Measurements from ENCODE around the gene IQCN. TPM values are rescaled to one million over a fixed set of nuclear protein-coding genes. Genes with fewer than 3 reads are reported as not detected.

IQCN gene, protein sequence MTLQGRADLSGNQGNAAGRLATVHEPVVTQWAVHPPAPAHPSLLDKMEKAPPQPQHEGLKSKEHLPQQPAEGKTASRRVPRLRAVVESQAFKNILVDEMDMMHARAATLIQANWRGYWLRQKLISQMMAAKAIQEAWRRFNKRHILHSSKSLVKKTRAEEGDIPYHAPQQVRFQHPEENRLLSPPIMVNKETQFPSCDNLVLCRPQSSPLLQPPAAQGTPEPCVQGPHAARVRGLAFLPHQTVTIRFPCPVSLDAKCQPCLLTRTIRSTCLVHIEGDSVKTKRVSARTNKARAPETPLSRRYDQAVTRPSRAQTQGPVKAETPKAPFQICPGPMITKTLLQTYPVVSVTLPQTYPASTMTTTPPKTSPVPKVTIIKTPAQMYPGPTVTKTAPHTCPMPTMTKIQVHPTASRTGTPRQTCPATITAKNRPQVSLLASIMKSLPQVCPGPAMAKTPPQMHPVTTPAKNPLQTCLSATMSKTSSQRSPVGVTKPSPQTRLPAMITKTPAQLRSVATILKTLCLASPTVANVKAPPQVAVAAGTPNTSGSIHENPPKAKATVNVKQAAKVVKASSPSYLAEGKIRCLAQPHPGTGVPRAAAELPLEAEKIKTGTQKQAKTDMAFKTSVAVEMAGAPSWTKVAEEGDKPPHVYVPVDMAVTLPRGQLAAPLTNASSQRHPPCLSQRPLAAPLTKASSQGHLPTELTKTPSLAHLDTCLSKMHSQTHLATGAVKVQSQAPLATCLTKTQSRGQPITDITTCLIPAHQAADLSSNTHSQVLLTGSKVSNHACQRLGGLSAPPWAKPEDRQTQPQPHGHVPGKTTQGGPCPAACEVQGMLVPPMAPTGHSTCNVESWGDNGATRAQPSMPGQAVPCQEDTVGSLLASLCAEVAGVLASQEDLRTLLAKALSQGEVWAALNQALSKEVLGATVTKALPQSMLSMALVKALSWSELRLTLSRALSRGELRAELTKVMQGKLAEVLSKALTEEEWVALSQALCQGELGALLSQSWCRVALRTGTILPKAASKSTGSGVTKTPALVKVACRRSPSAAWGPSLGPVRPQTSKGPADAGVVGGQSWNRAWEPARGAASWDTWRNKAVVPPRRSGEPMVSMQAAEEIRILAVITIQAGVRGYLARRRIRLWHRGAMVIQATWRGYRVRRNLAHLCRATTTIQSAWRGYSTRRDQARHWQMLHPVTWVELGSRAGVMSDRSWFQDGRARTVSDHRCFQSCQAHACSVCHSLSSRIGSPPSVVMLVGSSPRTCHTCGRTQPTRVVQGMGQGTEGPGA (N-terminal part only)
- total RNA-seq, result 2.0 TPM in 1 of 2 replicates, not detected in the other

DNA sequence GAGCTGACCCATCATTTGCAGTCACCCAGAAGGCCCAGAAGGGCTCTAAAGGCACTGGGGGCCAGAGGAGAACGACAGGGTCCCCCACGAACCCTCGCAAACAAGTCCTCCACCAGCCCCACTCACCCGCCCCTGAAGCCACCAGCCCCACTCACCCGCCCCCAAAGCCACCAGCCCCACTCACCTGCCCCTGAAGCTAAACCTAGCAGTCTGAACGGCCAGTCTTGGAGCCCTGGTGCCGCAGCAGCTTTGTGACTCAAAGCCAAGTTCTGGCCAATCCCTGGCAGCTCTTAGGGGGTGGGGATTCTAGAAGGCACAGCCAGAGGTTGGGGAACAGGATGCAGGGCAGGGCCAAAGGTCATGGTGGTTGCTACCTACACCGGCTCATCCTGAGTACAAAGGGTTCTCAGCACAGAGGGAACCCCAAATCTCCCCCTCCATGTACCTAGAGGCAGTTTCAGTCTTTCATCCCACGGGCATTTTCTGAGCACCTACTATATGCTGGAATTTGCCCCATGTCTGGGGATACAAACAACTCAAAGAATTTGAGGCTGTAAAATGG lies at the start of gene IQCN:
TSS of gene IQCN (minus strand) at position 234 of the 562 bp plus-strand sequence. CDS start 4,974 bp downstream, outside the sequence.

DNA sequence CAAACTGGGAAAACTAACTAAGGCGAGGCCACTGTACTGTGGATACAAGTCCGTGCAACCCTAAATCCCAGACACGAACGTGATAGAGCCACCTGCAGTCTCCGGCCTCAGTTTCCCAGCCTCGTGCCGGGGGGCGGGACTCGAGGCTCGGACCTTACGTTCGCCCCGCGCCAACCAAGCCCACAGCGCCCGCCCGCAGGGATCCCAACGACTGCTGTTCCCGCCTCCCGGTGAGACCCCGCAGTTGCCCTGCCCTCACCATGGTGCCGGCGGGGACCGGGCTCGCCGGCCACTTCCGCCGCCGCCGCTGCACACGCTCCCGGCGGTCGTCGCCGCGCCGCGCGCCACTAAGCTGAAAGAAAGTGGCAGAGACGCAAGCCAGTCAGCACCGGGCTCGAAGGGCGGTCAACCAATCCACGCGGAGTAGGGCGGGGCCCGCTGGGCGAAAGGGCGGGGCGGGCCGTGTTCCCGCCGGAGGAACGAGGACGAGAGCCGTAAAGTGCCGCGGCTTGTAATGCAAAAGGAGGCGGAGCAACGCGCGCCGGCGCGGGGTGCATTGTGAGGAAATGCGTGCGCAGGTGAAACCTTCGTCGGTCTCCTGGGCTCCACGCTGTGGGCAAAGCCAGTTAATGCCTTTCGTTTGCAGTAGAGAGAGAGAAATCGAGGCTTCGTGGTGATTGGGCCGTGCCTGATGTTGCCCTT lies 48.7 kb upstream of the IQCN start, which contains the start of gene LSM4:
TSS of gene LSM4 (minus strand) at position 318 of the 702 bp plus-strand sequence. CDS start at position 262, 56 bp downstream.

DNA sequence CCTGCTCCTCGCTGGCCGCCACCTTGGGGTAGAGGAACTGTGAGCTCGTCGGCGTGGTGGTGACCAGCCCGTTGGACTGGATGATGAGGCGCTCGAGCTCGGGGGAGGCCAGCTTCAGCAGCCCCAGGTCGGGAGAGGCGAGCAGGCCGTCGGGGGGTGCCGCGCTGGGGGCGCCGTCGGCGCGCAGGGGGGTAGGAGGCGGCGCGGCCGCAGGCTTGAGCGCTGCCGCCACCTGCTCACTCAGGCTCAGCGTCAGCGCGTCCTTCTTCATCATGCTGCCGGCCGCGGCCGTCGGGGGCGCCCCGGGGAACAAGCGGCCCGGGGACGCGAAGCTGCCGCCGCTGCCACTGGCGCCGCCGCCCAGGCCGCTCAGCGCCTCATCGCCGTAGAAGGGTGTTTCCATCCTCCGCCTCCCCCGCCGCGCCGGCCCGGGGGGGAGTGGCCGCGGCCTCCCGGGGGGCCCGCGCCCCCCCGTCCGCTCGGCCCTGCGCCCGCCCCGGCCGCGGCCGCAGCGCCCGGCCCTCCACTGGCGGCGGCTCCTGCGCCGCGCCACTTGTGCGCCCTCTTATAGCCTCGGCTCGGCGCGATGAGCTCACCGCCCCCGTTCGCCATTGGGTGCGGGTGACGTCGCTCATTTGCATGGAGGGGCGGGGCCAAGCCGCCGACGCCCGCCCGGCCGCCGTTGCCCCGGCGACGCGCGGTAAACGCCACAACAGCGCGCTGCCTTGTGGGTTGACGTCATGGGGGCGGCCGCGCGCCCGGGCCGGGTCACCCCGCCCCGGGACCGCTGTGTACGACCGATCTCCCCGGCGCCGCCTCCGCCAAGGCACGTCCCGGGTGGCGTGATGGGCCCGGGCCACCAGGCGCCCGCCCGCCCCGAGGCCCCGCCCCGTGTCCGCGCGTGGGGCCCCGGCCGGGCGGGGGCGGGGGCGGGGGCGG lies 7.1 kb upstream of the IQCN start, which contains the start of gene JUND:
TSS of gene JUND (minus strand) at position 541 of the 939 bp plus-strand sequence. CDS start at position 403, 138 bp downstream.

DNA sequence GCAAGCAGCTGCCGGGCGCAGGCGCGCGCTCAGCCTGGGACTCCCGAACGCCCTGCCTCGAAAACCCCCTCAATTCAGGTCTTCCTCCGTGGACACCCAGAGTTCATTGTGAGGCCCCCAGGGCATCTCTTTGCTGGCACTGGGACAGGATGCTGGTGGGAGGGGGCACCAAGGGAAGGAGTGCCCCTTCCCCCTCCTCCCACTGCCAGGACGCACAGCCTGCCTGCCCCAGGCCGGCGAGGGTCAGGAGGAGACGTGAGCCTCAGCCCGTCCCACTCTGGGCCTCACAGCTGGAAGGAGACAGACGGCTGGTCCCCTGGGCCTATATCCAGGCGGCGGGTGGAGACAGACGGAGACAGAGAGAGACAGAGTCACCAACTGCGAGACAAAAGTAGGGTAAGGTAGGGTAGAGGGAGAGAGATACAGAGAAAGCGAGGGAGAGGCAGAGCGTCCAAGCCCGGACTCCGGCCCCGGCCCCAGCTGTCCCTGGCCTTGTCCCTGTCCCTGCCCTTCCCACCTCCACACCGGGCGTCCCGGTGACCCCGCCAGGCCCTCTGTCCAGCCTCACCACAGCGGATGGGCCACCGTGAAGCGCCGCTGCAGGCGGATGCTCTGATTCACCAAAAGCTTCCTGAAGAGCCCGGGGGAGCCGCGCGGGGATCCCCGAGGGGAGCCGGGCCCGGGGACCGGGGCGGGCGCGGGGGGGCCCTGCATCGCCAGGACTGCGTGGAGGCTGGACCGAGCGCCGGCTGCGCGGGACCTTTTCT lies 48.4 kb downstream of the IQCN start, which contains the start of gene PDE4C:
TSS of gene PDE4C (minus strand) at position 737 of the 767 bp plus-strand sequence. CDS start at position 714, 23 bp downstream.

Other genes starting within 250 kb of the IQCN start
- 0.18 TPM in 1 of 2 replicates, not detected in the other for gene IL12RB1, start 187.5 kb downstream of the IQCN start, total RNA-seq
- gene MAST3, start 176.7 kb downstream of the IQCN start, total RNA-seq, result 4.3 and 7.2 TPM in 2 replicates
- 13.8 and 19.1 TPM in 2 replicates for gene PIK3R2, start 121.3 kb downstream of the IQCN start, total RNA-seq
- not detected in 2 replicates for gene IFI30, start 100.6 kb downstream of the IQCN start, total RNA-seq
- gene MPV17L2, start 81.2 kb downstream of the IQCN start, total RNA-seq, result 15.0 and 45.7 TPM in 2 replicates
- 0.18 and 1.4 TPM in 2 replicates for gene RAB3A, start 70.4 kb downstream of the IQCN start, total RNA-seq
- gene PDE4C, start 48.0 kb downstream of the IQCN start, total RNA-seq, result not detected in 2 replicates
- gene JUND, start 7.2 kb upstream of the IQCN start, total RNA-seq, result 212 and 278 TPM in 2 replicates
- gene LSM4, start 48.6 kb upstream of the IQCN start, total RNA-seq, result 319 and 384 TPM in 2 replicates
- gene PGPEP1, start 66.1 kb upstream of the IQCN start, total RNA-seq, result 13.3 and 22.0 TPM in 2 replicates
- 92.8 and 101 TPM in 2 replicates for gene GDF15, start 111.7 kb upstream of the IQCN start, total RNA-seq
- 0.18 TPM in 1 of 2 replicates, not detected in the other for gene LRRC25, start 123.2 kb upstream of the IQCN start, total RNA-seq
- 178 and 184 TPM in 2 replicates for gene SSBP4, start 144.9 kb upstream of the IQCN start, total RNA-seq
- gene ISYNA1, start 163.7 kb upstream of the IQCN start, total RNA-seq, result 25.7 and 38.8 TPM in 2 replicates
- gene ELL, start 247.6 kb upstream of the IQCN start, total RNA-seq, result 14.1 and 15.4 TPM in 2 replicates

All from myometrial cell (primary cell).